Body of pancreas (tissue), 4 donors: ENCODE results near the gene ADCY6. TPM values are rescaled to one million over a fixed set of nuclear protein-coding genes. Genes with fewer than 3 reads are reported as not detected.

ENCODE experiments used
- ATAC-seq: fragments of 150-250 bp; one replicate; pipeline ENCODE4 v1.9.1; 2016
- DNase-seq, 4 donors: peaks; one replicate each; pipeline ENCODE4 v3.0.0-alpha.2; 2019
- H3K27ac ChIP-seq, 4 donors: fragments of 200-600 bp; sonication (generic); 1 replicate in 3 of 4; 2 replicates in 1 of 4; pipeline versions ENCODE4 v1.5.1 to v1.6.1; 2016 to 2019; ENCODE audit warnings: mild to moderate bottlenecking in 1 of 4, mixed read lengths in 1 of 4, moderate library complexity in 1 of 4
- H3K27me3 ChIP-seq, 2 donors: fragments of 200-600 bp; sonication (generic); one replicate each; pipeline ENCODE4 v1.6.0; 2016; ENCODE audit warnings: mild to moderate bottlenecking in 1 of 2
- H3K36me3 ChIP-seq, 2 donors: fragments of 200-600 bp; sonication (generic); replicated peaks in 1 of 2; 2 replicates each; pipeline ENCODE4 v1.5.1; 2016; ENCODE audit warnings: low read depth in 2 of 2; ENCODE audit not compliant: insufficient read depth in 1 of 2
- H3K4me1 ChIP-seq: fragments of 200-600 bp; sonication (generic); one replicate; pipeline ENCODE4 v1.6.0; 2016
- H3K4me3 ChIP-seq, 2 donors: fragments of 200-600 bp; sonication (generic); 1 replicate in 1 of 2; 2 replicates in 1 of 2; pipeline ENCODE4 v1.5.1; 2016 to 2019
- H3K9me3 ChIP-seq, 3 donors: fragments of 200-600 bp; sonication (generic); 1 replicate in 2 of 3; 2 replicates in 1 of 3; pipeline ENCODE4 v1.5.1; 2016
- POLR2A ChIP-seq, 3 donors: fragments of 450-650 bp; IDR thresholded peaks; one replicate each; pipeline ENCODE4 v1.6.1; 2016; ENCODE audit warnings: antibody characterized with exemption in 3 of 3, mild to moderate bottlenecking in 2 of 3
- WGBS, 2 donors: methylation state at CpG; one replicate each; pipeline ENCODE4 v1.1.5; 2017; 5-methylcytosine and 5-hydroxymethylcytosine counted together
- intact Hi-C: fragments of 100-400 bp; cut with DNase I; formaldehyde crosslinking; loops from one replicate; pipeline ENCODE4 v1.15.1; 2023
- total RNA-seq, 2 donors: library from RNA; depleted of rRNA; stranded (reverse); fragments of >200 nt; gene quantifications; one replicate each; pipeline ENCODE4 v1.1.0, GENCODE V29; 2016
- TF ChIP-seq, protein P1 (sequence below), 7 experiments: fragments of 450-650 bp in 4 of 7; fragments of 200-600 bp in 3 of 7; sonication (generic) in 3 of 7; IDR thresholded peaks; one replicate each; pipeline ENCODE4 v1.5.1; 2016 to 2019; ENCODE audit warnings: antibody characterized with exemption in 7 of 7

Gene ADCY6
- total RNA-seq, 2 donors from 2014 or later, result 38.6 to 59.1 TPM

DNA sequence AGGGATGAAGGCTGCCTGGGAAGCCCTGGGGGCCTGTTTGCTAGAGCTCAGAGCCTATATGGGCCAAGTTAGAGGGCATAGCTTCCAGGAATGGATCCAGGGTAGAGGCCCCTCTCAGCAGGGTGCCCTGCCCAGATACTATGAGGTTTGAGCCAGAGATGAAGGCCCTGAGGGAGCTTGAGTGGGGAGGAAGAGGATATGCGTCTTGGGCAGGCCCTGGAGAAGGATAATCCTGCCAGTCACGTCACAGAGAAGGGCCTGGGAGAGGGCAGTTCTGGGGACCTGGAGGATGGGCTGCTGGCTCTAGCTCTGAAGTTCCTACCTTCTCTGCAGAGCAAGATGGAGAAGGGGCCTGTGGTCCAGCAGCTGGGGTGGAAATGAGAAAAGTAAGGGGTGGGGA is 23.5 kb upstream of the ADCY6 start:
- DNase-seq, result no peak
- Histone ChIP-seq H3K36me3 (no peaks in the 10 kb centered on the region), H3K27me3 (no peaks in the 10 kb centered on the region), H3K4me1 (peaks cover 22% of the 10 kb centered on the region), H3K27ac (no peak overlapping the region), H3K9me3 (no peaks in the 10 kb centered on the region), H3K4me3 (no peak overlapping the region)
- WGBS, 2 donors, result 61 to 66% methylated on average over 2 of the region's 2 CpGs
- intact Hi-C loops, result no loop called here
- TF ChIP-seq, protein P1, sequence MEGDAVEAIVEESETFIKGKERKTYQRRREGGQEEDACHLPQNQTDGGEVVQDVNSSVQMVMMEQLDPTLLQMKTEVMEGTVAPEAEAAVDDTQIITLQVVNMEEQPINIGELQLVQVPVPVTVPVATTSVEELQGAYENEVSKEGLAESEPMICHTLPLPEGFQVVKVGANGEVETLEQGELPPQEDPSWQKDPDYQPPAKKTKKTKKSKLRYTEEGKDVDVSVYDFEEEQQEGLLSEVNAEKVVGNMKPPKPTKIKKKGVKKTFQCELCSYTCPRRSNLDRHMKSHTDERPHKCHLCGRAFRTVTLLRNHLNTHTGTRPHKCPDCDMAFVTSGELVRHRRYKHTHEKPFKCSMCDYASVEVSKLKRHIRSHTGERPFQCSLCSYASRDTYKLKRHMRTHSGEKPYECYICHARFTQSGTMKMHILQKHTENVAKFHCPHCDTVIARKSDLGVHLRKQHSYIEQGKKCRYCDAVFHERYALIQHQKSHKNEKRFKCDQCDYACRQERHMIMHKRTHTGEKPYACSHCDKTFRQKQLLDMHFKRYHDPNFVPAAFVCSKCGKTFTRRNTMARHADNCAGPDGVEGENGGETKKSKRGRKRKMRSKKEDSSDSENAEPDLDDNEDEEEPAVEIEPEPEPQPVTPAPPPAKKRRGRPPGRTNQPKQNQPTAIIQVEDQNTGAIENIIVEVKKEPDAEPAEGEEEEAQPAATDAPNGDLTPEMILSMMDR (IDR thresholded peaks at IDR 0.05), result no peak
- TF ChIP-seq POLR2A (IDR thresholded peaks at IDR 0.05), result no peak
- no peak for ATAC-seq

DNA sequence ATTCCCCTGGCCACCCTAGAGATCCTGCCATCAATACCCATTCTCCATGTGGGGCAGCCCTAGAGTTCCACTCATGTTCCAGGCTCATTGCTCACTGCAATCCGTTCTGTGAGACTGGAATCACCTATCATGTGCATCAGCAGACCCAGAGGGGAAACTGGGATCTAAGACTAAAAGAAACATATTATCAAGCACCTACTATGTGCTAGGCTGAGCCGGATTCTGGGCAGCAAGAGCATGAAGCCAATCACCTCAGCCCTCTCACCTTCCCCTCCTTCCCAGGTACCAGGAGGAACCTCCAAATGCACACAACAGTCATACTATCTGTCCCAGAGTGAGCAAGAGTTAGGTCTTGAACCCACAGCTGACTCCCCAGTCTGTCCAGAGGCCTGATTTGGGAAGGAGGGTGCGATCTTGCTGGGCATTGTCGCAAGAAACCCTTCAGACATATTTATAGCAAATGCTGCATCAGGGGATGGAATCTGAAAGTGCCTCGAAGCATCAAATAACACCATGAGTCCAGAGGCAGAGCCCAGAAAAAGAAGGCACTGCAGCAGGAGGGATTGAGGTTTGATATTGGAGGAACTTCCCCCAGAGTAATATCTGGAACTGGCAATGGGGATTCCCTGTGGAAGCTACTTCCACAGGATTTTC is 22.7 kb upstream of the ADCY6 start:
- DNase-seq (no peak), ATAC-seq (no peak)
- intact Hi-C loops, result no loop called here
- TF ChIP-seq POLR2A (IDR thresholded peaks at IDR 0.05), result no peak
- TF ChIP-seq, protein P1 (IDR thresholded peaks at IDR 0.05), result no peak
- Histone ChIP-seq H3K9me3 (no peaks in the 10 kb centered on the region), H3K4me3 (no peak overlapping the region), H3K36me3 (no peaks in the 10 kb centered on the region), H3K27me3 (no peaks in the 10 kb centered on the region), H3K4me1 (peaks cover 22% of the 10 kb centered on the region), H3K27ac (no peak overlapping the region)
- WGBS, 2 donors, result 68 to 72% methylated on average over 5 of the region's 5 CpGs

DNA sequence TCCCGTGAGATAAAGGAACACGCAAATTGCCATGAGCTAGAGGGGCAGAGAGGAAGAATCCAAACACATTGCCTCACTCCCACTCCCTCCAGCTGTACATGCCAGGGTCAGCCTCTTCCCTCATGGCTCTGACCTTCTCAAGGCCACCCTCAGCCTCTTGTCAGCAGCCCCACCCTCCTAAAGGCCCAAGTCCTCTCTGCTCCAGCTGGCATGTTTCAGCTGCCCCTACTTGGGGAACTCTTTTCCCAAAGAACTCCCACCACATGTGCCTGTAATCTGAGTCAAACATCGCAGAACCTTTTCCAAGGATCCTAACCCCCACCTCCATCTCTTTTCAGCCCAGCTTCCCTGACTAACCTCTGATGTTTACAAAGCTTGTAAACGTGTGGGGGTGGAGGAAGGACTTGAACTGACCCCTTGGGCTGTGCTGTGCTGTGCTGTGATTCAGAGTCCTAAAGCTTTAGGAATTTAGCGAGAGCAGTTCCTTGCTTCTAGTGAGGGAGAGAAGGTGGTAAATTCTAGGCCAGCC is 22.1 kb upstream of the ADCY6 start:
- intact Hi-C loops, result no loop called here
- ATAC-seq (no peak), DNase-seq (peak in 1 of 4 donors; percentile 24)
- Histone ChIP-seq H3K36me3 (no peaks in the 10 kb centered on the region), H3K27ac (no peak overlapping the region), H3K9me3 (no peaks in the 10 kb centered on the region), H3K4me1 (peaks cover 16% of the 10 kb centered on the region), H3K4me3 (no peak overlapping the region), H3K27me3 (no peaks in the 10 kb centered on the region)
- TF ChIP-seq POLR2A (IDR thresholded peaks at IDR 0.05), result no peak
- TF ChIP-seq, protein P1 (IDR thresholded peaks at IDR 0.05), result no peak
- 58 to 64% methylated on average over 5 of the region's 5 CpGs for WGBS, 2 donors

DNA sequence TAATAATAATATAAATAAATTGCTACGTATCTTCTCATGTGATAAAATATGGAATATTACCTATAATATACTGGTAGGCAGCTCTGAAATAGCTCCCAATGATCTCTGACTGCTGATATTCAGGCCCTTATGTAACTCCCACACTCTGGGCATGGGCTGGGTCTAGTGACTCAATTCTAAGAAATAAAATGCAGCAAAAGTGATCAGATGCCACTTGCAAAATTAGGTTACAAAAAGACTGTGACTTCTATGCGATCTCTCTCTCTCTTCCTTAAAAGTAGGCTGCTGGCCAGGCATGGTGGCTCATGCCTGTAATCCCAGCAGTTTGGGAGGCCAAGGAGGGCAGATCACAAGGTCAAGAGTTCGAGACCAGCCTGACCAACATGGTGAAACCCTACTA is 19.1 kb upstream of the ADCY6 start:
- DNase-seq (no peak), ATAC-seq (no peak)
- WGBS, 2 donors, result 92 to 94% methylated on average over 3 of the region's 3 CpGs
- no peak overlapping the region for H3K27ac ChIP-seq
- intact Hi-C loops, result no loop called here
- TF ChIP-seq, protein P1 (IDR thresholded peaks at IDR 0.05), result no peak
- no peak for TF ChIP-seq POLR2A (IDR thresholded peaks at IDR 0.05)
- no peaks in the 10 kb centered on the region for H3K9me3 ChIP-seq
- H3K36me3 ChIP-seq, result no peaks in the 10 kb centered on the region
- H3K4me1 ChIP-seq, result no peaks in the 10 kb centered on the region
- no peak overlapping the region for H3K4me3 ChIP-seq
- H3K27me3 ChIP-seq, result no peaks in the 10 kb centered on the region

DNA sequence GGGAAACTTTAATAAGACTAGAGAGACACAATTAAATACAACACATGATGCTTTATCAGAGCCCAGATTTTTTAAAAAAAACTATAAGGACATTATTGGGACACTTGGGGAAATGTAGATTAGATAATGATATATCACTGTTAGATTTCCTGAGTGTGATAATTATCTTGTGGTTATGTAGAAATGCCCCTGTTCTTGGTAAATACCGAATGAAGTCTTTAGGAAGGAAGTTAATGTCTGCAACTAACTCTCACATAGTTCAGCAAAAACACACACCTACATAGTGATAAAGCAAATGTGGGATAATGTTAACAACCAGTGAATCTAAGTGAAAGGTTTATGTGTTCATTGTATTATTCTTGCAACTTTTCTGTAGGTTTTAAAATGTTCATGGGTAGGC is 14.8 kb upstream of the ADCY6 start:
- Histone ChIP-seq H3K4me3 (no peak overlapping the region), H3K4me1 (no peaks in the 10 kb centered on the region), H3K9me3 (no peaks in the 10 kb centered on the region), H3K36me3 (no peaks in the 10 kb centered on the region), H3K27me3 (no peaks in the 10 kb centered on the region), H3K27ac (no peak overlapping the region)
- TF ChIP-seq, protein P1 (IDR thresholded peaks at IDR 0.05), result no peak
- TF ChIP-seq POLR2A (IDR thresholded peaks at IDR 0.05), result no peak
- ATAC-seq (no peak), DNase-seq (no peak)
- intact Hi-C loops, result no loop called here
- 46 to 55% methylated on average over 1 of the region's 1 CpG for WGBS, 2 donors
